Liver (tissue), 9 donors: Measurements from ENCODE around the gene TXNRD2. TPM values are rescaled to one million over a fixed set of nuclear protein-coding genes. Genes with fewer than 3 reads are reported as not detected.

Experiments
- DNase-seq: peaks from one replicate; pipeline ENCODE4 v3.0.0-alpha.2; 2017; ENCODE audit warnings: low spot score
- H3K27ac ChIP-seq, 2 donors: one replicate each; pipeline ENCODE4 v1.7.0; 2013; ENCODE audit warnings: inconsistent platforms in 2 of 2, low read length in 2 of 2, control low read depth in 1 of 2, low read depth in 1 of 2, mild to moderate bottlenecking in 1 of 2
- H3K27me3 ChIP-seq, 4 donors: one replicate each; pipeline versions ENCODE4 v1.6.1 to v1.7.0; 2013; ENCODE audit warnings: low read length in 3 of 4, inconsistent platforms in 1 of 4, mild to moderate bottlenecking in 1 of 4, moderate library complexity in 1 of 4; ENCODE audit not compliant: control insufficient read depth in 4 of 4, insufficient read depth in 4 of 4
- H3K36me3 ChIP-seq, 4 donors: one replicate each; pipeline versions ENCODE4 v1.6.1 to v1.7.0; 2013; ENCODE audit warnings: low read length in 3 of 4, mild to moderate bottlenecking in 3 of 4, low read depth in 1 of 4, moderate library complexity in 1 of 4; ENCODE audit not compliant: control insufficient read depth in 4 of 4, insufficient read depth in 3 of 4
- H3K4me1 ChIP-seq, 4 donors: one replicate each; pipeline versions ENCODE4 v1.6.1 to v1.7.0; 2013; ENCODE audit warnings: low read length in 3 of 4, mild to moderate bottlenecking in 3 of 4, moderate library complexity in 1 of 4; ENCODE audit not compliant: control insufficient read depth in 4 of 4, insufficient read depth in 4 of 4
- H3K4me3 ChIP-seq, 3 donors: one replicate each; pipeline versions ENCODE4 v1.6.1 to v1.7.0; 2013; ENCODE audit warnings: low read length in 3 of 3, control low read depth in 1 of 3, low read depth in 1 of 3, mild to moderate bottlenecking in 1 of 3
- H3K9ac ChIP-seq, 2 donors: one replicate each; pipeline ENCODE4 v1.7.0; 2013; ENCODE audit warnings: low read length in 2 of 2, mild to moderate bottlenecking in 2 of 2, moderate library complexity in 2 of 2, control low read depth in 1 of 2, low read depth in 1 of 2
- H3K9me3 ChIP-seq, 4 donors: one replicate each; pipeline versions ENCODE4 v1.6.1 to v1.7.0; 2013; ENCODE audit warnings: low read length in 3 of 4; ENCODE audit not compliant: control insufficient read depth in 4 of 4
- CTCF ChIP-seq: fragments of 150-350 bp; IDR thresholded peaks from 2 replicates; pipeline ENCODE4 v1.5.1; 2017; ENCODE audit warnings: improper control_type of control experiment, low read depth, low read length; ENCODE audit not compliant: missing input control
- EGR1 ChIP-seq, 2 donors: IDR thresholded peaks; 2 replicates each; pipeline ENCODE4 v1.6.1; 2016 to 2018; ENCODE audit warnings: antibody characterized with exemption in 2 of 2, low read depth in 2 of 2
- MAX ChIP-seq: IDR thresholded peaks from 2 replicates; pipeline ENCODE4 v1.6.1; 2016; ENCODE audit warnings: antibody characterized with exemption
- NR2F2 ChIP-seq: IDR thresholded peaks from 2 replicates; pipeline ENCODE4 v1.6.1; 2016; ENCODE audit warnings: antibody characterized with exemption
- RAD21 ChIP-seq, 2 donors: IDR thresholded peaks; 2 replicates each; pipeline ENCODE4 v1.6.1; 2016; ENCODE audit warnings: antibody characterized with exemption in 2 of 2, mild to moderate bottlenecking in 2 of 2
- REST ChIP-seq: IDR thresholded peaks from 2 replicates; pipeline ENCODE4 v1.6.1; 2016; ENCODE audit warnings: antibody characterized with exemption, mild to moderate bottlenecking
- RXRA ChIP-seq, 2 donors: IDR thresholded peaks; 2 replicates each; pipeline ENCODE4 v1.6.1; 2017 to 2018; ENCODE audit warnings: antibody characterized with exemption in 2 of 2, mild to moderate bottlenecking in 1 of 2
- SP1 ChIP-seq: IDR thresholded peaks from 2 replicates; pipeline ENCODE4 v1.6.1; 2018; ENCODE audit warnings: antibody characterized with exemption, mild to moderate bottlenecking
- WGBS: extraction: QIAGEN DNeasy Blood & Tissue Kit; methylation state at CpG from one replicate; pipeline ENCODE4 v1.1.7; 2013; 5-methylcytosine and 5-hydroxymethylcytosine counted together
- polyA plus RNA-seq, 2 donors: library from polyadenylated mRNA; stranded (reverse) in 1 of 2; unstranded in 1 of 2; fragments of 200-250 nt in 1 of 2; fragments of >200 nt in 1 of 2; fragmentation: Nextera tagmentation in 1 of 2; extraction: Ambion mirVana in 1 of 2; gene quantifications; one replicate each; pipeline versions ENCODE4 v1.2.1 to v1.2.3, GENCODE V29; 2013 to 2015
- total RNA-seq, 2 donors: library from RNA; depleted of rRNA; stranded (reverse); fragments of >200 nt; gene quantifications; one replicate each; pipeline ENCODE4 v1.2.3, GENCODE V29; 2014
- donor health status: healthy.
- donor health status: healthy.
- donor health status: healthy.
- donor health status: healthy.
- donor health status: healthy.

TXNRD2 gene
- total and polyA plus RNA-seq, 4 donors = 22.2 to 41.3 (median 33.6) TPM

- H3K9me3 ChIP-seq = no peaks in the 10 kb centered on the region
- H3K4me3 ChIP-seq = no peak overlapping the region
- H3K36me3 ChIP-seq = no peaks in the 10 kb centered on the region
- TF ChIP-seq MAX (no peak), SP1 (no peak), EGR1 (IDR thresholded peaks at IDR 0.05; ENCODE audit: low read depth in 2 of 2) (no peak), REST (no peak), CTCF (no peak), RXRA (IDR thresholded peaks at IDR 0.05) (no peak)
- peaks cover 0 to 13% (median 2%) of the 10 kb centered on the region in 4 donors for H3K4me1 ChIP-seq
- no peak overlapping the region for H3K9ac ChIP-seq
- H3K27me3 ChIP-seq = no peaks in the 10 kb centered on the region
- DNase-seq = no peak
- 86% methylated on average over 8 of the region's 8 CpGs for WGBS
- H3K27ac ChIP-seq = no peak overlapping the region
These were observed 96.4 kb downstream of the TXNRD2 start for GRCh38 chr22:19845054-19845722.

- Histone ChIP-seq H3K27me3 (no peaks in the 10 kb centered on the region), H3K4me3 (no peak overlapping the region), H3K36me3 (no peaks in the 10 kb centered on the region), H3K27ac (no peak overlapping the region), H3K4me1 (peaks cover 0 to 13% (median 2%) of the 10 kb centered on the region in 4 donors), H3K9me3 (no peaks in the 10 kb centered on the region), H3K9ac (no peak overlapping the region)
- DNase-seq = peak; percentile 33
- 64% methylated on average over 18 of the region's 18 CpGs for whole genome bisulfite sequencing
- TF ChIP-seq REST (no peak), RAD21 (IDR thresholded peaks at IDR 0.05) (peak in 1 of 2 donors; percentile 23), NR2F2 (peak; percentile 82)
These were observed 97.1 kb downstream of the TXNRD2 start for GRCh38 chr22:19844377-19845053.
